HG03571 (cell line): ENCODE measurements around the gene CACNA1A.
"Not testable (repeated sequence)": the region's sequence is repeated elsewhere in the genome, so short reads cannot be mapped to it uniquely, and the experiment has no call there.

Experiments used
- ATAC-seq: cut with Tn5 transposase; IDR thresholded peaks from one replicate; pipeline ENCODE4 v1.9.1; 2021; ENCODE audit not compliant: unreplicated experiment

CACNA1A gene

GRCh38 chr19:13506471-13506820, at the start of gene CACNA1A:
CACNA1A (minus strand) TSS chr19:13506479; CDS start chr19:13506224, 255 bp downstream.
- ATAC-seq, result no peak

- ATAC-seq, result no peak
Observed at GRCh38 chr19:13554506-13555240, 48.4 kb upstream of the CACNA1A start.

- no peak for ATAC-seq
Observed at GRCh38 chr19:13553880-13554400, 47.7 kb upstream of the CACNA1A start.

- no peak for ATAC-seq
Observed at GRCh38 chr19:13548131-13548530, 41.9 kb upstream of the CACNA1A start.

GRCh38 chr19:13547102-13547501, 40.8 kb upstream of the CACNA1A start:
- ATAC-seq, result no peak

- no peak for ATAC-seq
Observed at GRCh38 chr19:13544423-13544822, 38.1 kb upstream of the CACNA1A start.

GRCh38 chr19:13541554-13541953, 35.3 kb upstream of the CACNA1A start:
- no peak for ATAC-seq

- ATAC-seq, result no peak
Observed at GRCh38 chr19:13539332-13539731, 33.1 kb upstream of the CACNA1A start.

- ATAC-seq, result no peak
Observed at GRCh38 chr19:13538601-13539253, 32.4 kb upstream of the CACNA1A start.

GRCh38 chr19:13537454-13537853, 31.2 kb upstream of the CACNA1A start:
- no peak for ATAC-seq

GRCh38 chr19:13530720-13531119, 24.4 kb upstream of the CACNA1A start:
- ATAC-seq, result no peak

GRCh38 chr19:13529721-13530120, 23.4 kb upstream of the CACNA1A start:
- not testable (repeated sequence) for ATAC-seq

GRCh38 chr19:13526552-13526951, 20.3 kb upstream of the CACNA1A start:
- no peak for ATAC-seq

- ATAC-seq, result no peak
Observed at GRCh38 chr19:13521066-13521465, 14.8 kb upstream of the CACNA1A start.

- no peak for ATAC-seq
Observed at GRCh38 chr19:13511947-13512346, 5.7 kb upstream of the CACNA1A start.

- no peak for ATAC-seq
Observed at GRCh38 chr19:13507053-13507611, 853 bp upstream of the CACNA1A start.

- no peak for ATAC-seq
Observed at GRCh38 chr19:13505761-13506470, 363 bp downstream of the CACNA1A start.

- ATAC-seq, result no peak
Observed at GRCh38 chr19:13505164-13505695, 1.0 kb downstream of the CACNA1A start.

- ATAC-seq, result no peak
Observed at GRCh38 chr19:13503570-13504235, 2.6 kb downstream of the CACNA1A start.

GRCh38 chr19:13502231-13502630, 4.0 kb downstream of the CACNA1A start:
- ATAC-seq, result no peak

- ATAC-seq, result no peak
Observed at GRCh38 chr19:13499692-13500091, 6.6 kb downstream of the CACNA1A start.
